H1 (cell line): ENCODE measurements around the gene NAA20. TPM values are rescaled to one million over a fixed set of nuclear protein-coding genes. Genes with fewer than 3 reads are reported as not detected.

Experiments
- CTCF ChIA-PET: fragments of 300-600 bp; sonication (Branson Sonifier 250); formaldehyde crosslinking; loops from one replicate; lab custom pipeline; 2021; ENCODE audit not compliant: partially characterized antibody; lab: Charles Lee
- POLR2A ChIA-PET: fragments of 300-600 bp; sonication (Branson Sonifier 250); formaldehyde crosslinking; loops from one replicate; lab custom pipeline; 2021; ENCODE audit warnings: inconsistent platforms; ENCODE audit not compliant: partially characterized antibody; lab: Charles Lee
- DNase-seq, 2 experiments: peaks; one replicate each; pipeline versions ENCODE4 v3.0.0 to v3.0.0-alpha.2; 2010 to 2022; ENCODE audit warnings: low spot score in 2 of 2, low read depth in 1 of 2, mixed read lengths in 1 of 2
- FAIRE-seq: peaks from 2 replicates; lab custom pipeline; 2011; peaks lifted over from hg19 to GRCh38; lab: Jason Lieb, UNC
- H2AFZ ChIP-seq: 2 replicates; pipeline ENCODE4 v1.8.1; 2012; ENCODE audit warnings: low read length, inconsistent platforms
- H2AK5ac ChIP-seq: 2 replicates; pipeline ENCODE4 v1.6.1; 2013; ENCODE audit warnings: low read depth, low read length
- H2BK120ac ChIP-seq: replicated peaks from 2 replicates; pipeline ENCODE3; 2013; ENCODE audit warnings: low read depth, low read length, inconsistent platforms
- H2BK12ac ChIP-seq: 2 replicates; pipeline ENCODE4 v1.6.1; 2013; ENCODE audit warnings: low read depth, low read length
- H2BK15ac ChIP-seq: 2 replicates; pipeline ENCODE4 v1.6.1; 2013; ENCODE audit warnings: low read length
- H2BK20ac ChIP-seq: 2 replicates; pipeline ENCODE4 v1.6.1; 2013; ENCODE audit warnings: low read length
- H2BK5ac ChIP-seq: 2 replicates; pipeline ENCODE4 v1.6.1; 2013; ENCODE audit warnings: low read depth, low read length
- H3K14ac ChIP-seq: 2 replicates; pipeline ENCODE4 v1.6.1; 2013; ENCODE audit warnings: inconsistent platforms; ENCODE audit not compliant: insufficient read length
- H3K18ac ChIP-seq: 2 replicates; pipeline ENCODE4 v1.6.1; 2013; ENCODE audit warnings: low read length; ENCODE audit errors: extremely low read depth
- H3K23ac ChIP-seq: 2 replicates; pipeline ENCODE4 v1.6.1; 2013; ENCODE audit warnings: inconsistent platforms; ENCODE audit not compliant: insufficient read length
- H3K23me2 ChIP-seq: 2 replicates; pipeline ENCODE4 v1.6.1; 2013; ENCODE audit warnings: low read depth, low read length
- H3K27ac ChIP-seq: 2 replicates; pipeline ENCODE4 v1.6.1; 2011; ENCODE audit warnings: low read depth, low read length, inconsistent platforms
- H3K27me3 ChIP-seq, 4 experiments: replicated peaks in 1 of 4; 1 replicate in 1 of 4; 2 replicates in 3 of 4; pipeline versions ENCODE4 v1.6.1 to v1.8.1; 2011 to 2013; ENCODE audit warnings: low read length in 3 of 4, mild to moderate bottlenecking in 3 of 4, inconsistent platforms in 2 of 4, mixed read lengths in 2 of 4, moderate library complexity in 1 of 4; ENCODE audit not compliant: control insufficient read depth in 3 of 4, insufficient read depth in 3 of 4; ENCODE audit errors: extremely low read depth in 1 of 4
- H3K36me3 ChIP-seq, 4 experiments: 2 replicates each; pipeline versions ENCODE4 v1.6.1 to v1.8.1; 2011 to 2013; ENCODE audit warnings: mild to moderate bottlenecking in 4 of 4, low read length in 3 of 4, moderate library complexity in 2 of 4, control low read depth in 1 of 4, inconsistent platforms in 1 of 4; ENCODE audit not compliant: insufficient read depth in 4 of 4, control insufficient read depth in 2 of 4
- H3K4ac ChIP-seq: replicated peaks from 2 replicates; pipeline ENCODE3; 2013; ENCODE audit warnings: low read length, low read depth, mixed read lengths, inconsistent platforms; ENCODE audit not compliant: insufficient read length
- H3K4me1 ChIP-seq, 4 experiments: replicated peaks in 1 of 4; 1 replicate in 1 of 4; 2 replicates in 3 of 4; pipeline versions ENCODE4 v1.6.1 to v1.8.1; 2011 to 2013; ENCODE audit warnings: low read length in 3 of 4, inconsistent platforms in 2 of 4, mixed read lengths in 1 of 4; ENCODE audit not compliant: insufficient read depth in 4 of 4, control insufficient read depth in 3 of 4
- H3K4me2 ChIP-seq, 2 experiments: 2 replicates each; pipeline versions ENCODE4 v1.6.1 to v1.8.1; 2011 to 2013; ENCODE audit warnings: low read depth in 2 of 2, low read length in 2 of 2, control low read depth in 1 of 2, inconsistent platforms in 1 of 2, mild to moderate bottlenecking in 1 of 2; ENCODE audit not compliant: insufficient read depth in 1 of 2
- H3K4me3 ChIP-seq, 4 experiments: fragments of 200-600, 300-600 bp in 1 of 4; sonication (generic), shearing (Covaris generic), sonication (Bioruptor Twin) in 1 of 4; 2 replicates each; pipeline versions ENCODE4 v1.5.1 to v1.8.1; 2011 to 2016; ENCODE audit warnings: low read length in 4 of 4, low read depth in 3 of 4, control low read depth in 2 of 4, inconsistent platforms in 2 of 4, mild to moderate bottlenecking in 2 of 4, mixed read lengths in 1 of 4, moderate library complexity in 1 of 4; ENCODE audit not compliant: insufficient read depth in 2 of 4; ENCODE audit errors: extremely low read depth in 1 of 4
- H3K56ac ChIP-seq: replicated peaks from 2 replicates; pipeline ENCODE3; 2013; ENCODE audit warnings: low read depth, mild to moderate bottlenecking, mixed read lengths, low read length, inconsistent platforms; ENCODE audit not compliant: insufficient read length
- H3K79me1 ChIP-seq: 2 replicates; pipeline ENCODE4 v1.6.1; 2013; ENCODE audit warnings: low read depth, low read length, control low read depth
- H3K79me2 ChIP-seq, 2 experiments: 2 replicates each; pipeline versions ENCODE4 v1.6.1 to v1.8.1; 2012 to 2013; ENCODE audit warnings: low read length in 2 of 2, mild to moderate bottlenecking in 2 of 2, inconsistent platforms in 1 of 2; ENCODE audit not compliant: insufficient read depth in 2 of 2, control insufficient read depth in 1 of 2
- H3K9ac ChIP-seq, 4 experiments: replicated peaks in 1 of 4; 1 replicate in 1 of 4; 2 replicates in 3 of 4; pipeline versions ENCODE4 v1.6.1 to v1.8.1; 2011 to 2013; ENCODE audit warnings: low read depth in 3 of 4, low read length in 3 of 4, control low read depth in 2 of 4, mild to moderate bottlenecking in 2 of 4, moderate library complexity in 2 of 4, inconsistent platforms in 1 of 4; ENCODE audit errors: extremely low read depth in 1 of 4
- H3K9me3 ChIP-seq, 2 experiments: 2 replicates each; pipeline versions ENCODE4 v1.6.1 to v1.8.1; 2012 to 2013; ENCODE audit warnings: mild to moderate bottlenecking in 2 of 2, moderate library complexity in 2 of 2, control low read depth in 1 of 2, inconsistent platforms in 1 of 2, low read depth in 1 of 2, low read length in 1 of 2, mixed read lengths in 1 of 2; ENCODE audit not compliant: insufficient read depth in 2 of 2
- H4K20me1 ChIP-seq, 2 experiments: replicated peaks in 1 of 2; 2 replicates each; pipeline versions ENCODE3 to v1.8.1; 2011 to 2013; ENCODE audit warnings: inconsistent platforms in 2 of 2, low read length in 2 of 2, mild to moderate bottlenecking in 1 of 2; ENCODE audit not compliant: insufficient read depth in 2 of 2, control insufficient read depth in 1 of 2
- H4K5ac ChIP-seq: 2 replicates; pipeline ENCODE4 v1.6.1; 2013; ENCODE audit warnings: low read length, low read depth, mixed read lengths, inconsistent platforms; ENCODE audit not compliant: insufficient read length
- H4K8ac ChIP-seq: 2 replicates; pipeline ENCODE4 v1.8.0; 2013; ENCODE audit warnings: mild to moderate bottlenecking, moderate library complexity, low read length, inconsistent platforms; ENCODE audit not compliant: insufficient read depth; ENCODE audit errors: extremely low read depth
- H4K91ac ChIP-seq: replicated peaks from 2 replicates; pipeline ENCODE3; 2013; ENCODE audit warnings: low read length, mixed read lengths, inconsistent platforms; ENCODE audit not compliant: insufficient read length
- CHD1 ChIP-seq: IDR thresholded peaks from 2 replicates; pipeline ENCODE4 v1.6.1; 2012; ENCODE audit warnings: low read depth, low read length, improper control_type of control experiment
- CREB1 ChIP-seq: IDR thresholded peaks from 2 replicates; pipeline ENCODE4 v1.6.1; 2012; ENCODE audit warnings: inconsistent platforms
- EGR1 ChIP-seq: IDR thresholded peaks from 2 replicates; pipeline ENCODE4 v1.6.1; 2011; ENCODE audit warnings: low read depth, low read length, borderline replicate concordance
- HDAC6 ChIP-seq: IDR thresholded peaks from one replicate; pipeline ENCODE4 v1.7.1; 2012; ENCODE audit warnings: low read depth, mild to moderate bottlenecking, inconsistent platforms, low read length, moderate library complexity
- KDM1A ChIP-seq: fragments of 200-600, 300-600 bp; sonication (generic); IDR thresholded peaks from 2 replicates; pipeline ENCODE4 v1.7.1; 2016; ENCODE audit warnings: mild to moderate bottlenecking, low read length, borderline replicate concordance
- KDM4A ChIP-seq: IDR thresholded peaks from one replicate; pipeline ENCODE4 v1.7.1; 2012; ENCODE audit warnings: low read depth, mild to moderate bottlenecking, moderate library complexity, low read length, inconsistent platforms; ENCODE audit not compliant: severe bottlenecking
- NANOG ChIP-seq: IDR thresholded peaks from 2 replicates; pipeline ENCODE4 v1.6.1; 2011; ENCODE audit warnings: low read length, low read depth, mild to moderate bottlenecking, inconsistent platforms; ENCODE audit not compliant: insufficient read depth, poor library complexity, severe bottlenecking
- NRF1 ChIP-seq: IDR thresholded peaks from 2 replicates; pipeline ENCODE4 v1.6.1; 2011; ENCODE audit warnings: mild to moderate bottlenecking, low read depth, low read length, improper control_type of control experiment
- PHF8 ChIP-seq: fragments of 200-600 bp; sonication (generic); conservative IDR thresholded peaks from 2 replicates; pipeline ENCODE4 v1.7.1; 2012; ENCODE audit warnings: low read depth, mild to moderate bottlenecking, inconsistent platforms, low read length, moderate library complexity
- SRF ChIP-seq: IDR thresholded peaks from 2 replicates; pipeline ENCODE4 v1.6.1; 2011; ENCODE audit warnings: mild to moderate bottlenecking, low read depth, low read length, moderate library complexity
- TAF7 ChIP-seq: optimal IDR thresholded peaks from 2 replicates; pipeline ENCODE3; 2011; ENCODE audit warnings: low read depth, mild to moderate bottlenecking, inconsistent platforms, low read length, moderate library complexity, borderline replicate concordance
- WGBS, 2 experiments: shearing (Covaris generic) in 1 of 2; methylation state at CpG; one replicate each; pipeline versions ENCODE4 v1.1.6 to v1.1.7; 2013 to 2015; ENCODE audit warnings: low lambda C conversion rate in 2 of 2, mixed read lengths in 2 of 2, inconsistent platforms in 1 of 2, low coverage in 1 of 2, missing lambda C conversion rate in 1 of 2; ENCODE audit not compliant: insufficient replicate concordance in 2 of 2, insufficient coverage in 1 of 2, insufficient read length in 1 of 2; ENCODE audit errors: extremely low coverage in 1 of 2, missing lambda C conversion rate in 1 of 2; 5-methylcytosine and 5-hydroxymethylcytosine counted together
- polyA plus RNA-seq, 7 experiments: library from polyadenylated mRNA; depleted of rRNA in 3 of 7; stranded (reverse) in 5 of 7; unstranded in 2 of 7; fragments of >200 nt in 5 of 7; fragments of 200-250 nt in 2 of 7; gene quantifications; 1 replicate in 5 of 7; 2 replicates in 1 of 7; 4 replicates in 1 of 7; pipeline versions ENCODE4 v1.2.1 to v1.2.3, GENCODE V29; 2011 to 2013; ENCODE audit warnings: missing spikeins in 2 of 7, mixed read lengths in 2 of 7
- total RNA-seq: library from RNA; stranded (reverse); fragmentation: NEBNext Ultra II Directional; extraction: Animal tissue kit (Norgen Biotek cat#: 25700); gene quantifications from 2 replicates; pipeline ENCODE4 v1.2.1, GENCODE V29; 2021
- TF ChIP-seq, protein P1 (sequence below): IDR thresholded peaks from 2 replicates; pipeline ENCODE4 v1.6.1; 2012; ENCODE audit warnings: inconsistent platforms

The NAA20 gene
- total and polyA plus RNA-seq, 2 of the 8 experiments (the other 6 are each of a cell fraction or from before 2014, with no cell fraction given), result 21.9 to 41.1 TPM

DNA sequence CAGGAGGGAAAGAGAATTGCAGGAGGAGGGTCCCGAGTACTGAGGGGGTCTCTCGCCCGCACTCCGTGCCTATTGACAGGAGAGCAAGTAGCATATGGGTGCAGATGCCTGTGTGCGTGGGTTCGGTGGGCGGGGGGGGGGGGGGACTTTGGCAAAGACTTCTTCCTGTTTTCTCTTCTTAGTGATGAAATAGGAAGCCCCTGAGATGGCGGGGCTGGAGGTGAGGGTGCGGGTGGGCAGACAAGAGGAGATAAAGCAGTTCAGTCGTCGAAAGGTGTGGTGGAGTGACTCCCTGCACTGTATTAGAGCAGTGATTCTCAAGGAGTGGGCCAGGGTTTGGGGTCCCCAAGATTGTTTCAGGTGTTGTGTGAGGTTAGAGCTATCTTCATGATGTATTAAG lies 3.7 kb downstream of the NAA20 start:
- ChIA-PET POLR2A (interaction anchor here (1.1 to 1.5 kb wide), 2 partner anchors 8 to 18 kb away, joined by 3 read pairs; no protein-coding TSS in a partner anchor), CTCF (interaction anchor here (0.5 kb wide), 1 partner anchor 1291 kb away, joined by 4 read pairs; no protein-coding TSS in a partner anchor)

More for the DNA sequence above, 3.7 kb downstream of the NAA20 start:
- no peaks in the 10 kb centered on the region; the same call in 1 of the 2 replicates for H3K23me2 ChIP-seq
- H3K14ac ChIP-seq, result no peak overlapping the region
- H2BK5ac ChIP-seq, result no peak overlapping the region
- no peak overlapping the region for H2BK20ac ChIP-seq
- FAIRE-seq, result no peak
- H3K4ac ChIP-seq, result no peak overlapping the region
- no peak overlapping the region for H2BK12ac ChIP-seq
- peaks cover 0 to 7% (median 2%) of the 10 kb centered on the region in 4 experiments; a peak in 3 of 7 replicates for H3K4me1 ChIP-seq
- no peak overlapping the region for H3K23ac ChIP-seq
- no peak overlapping the region for H2AFZ ChIP-seq
- no peak overlapping the region for H2AK5ac ChIP-seq
- no peak overlapping the region for H3K4me2 ChIP-seq
- no peaks in the 10 kb centered on the region; a peak in 2 of 8 replicates for H3K36me3 ChIP-seq
- H4K5ac ChIP-seq, result no peak overlapping the region
- no peak overlapping the region for H2BK15ac ChIP-seq
- no peaks in the 10 kb centered on the region for H3K9me3 ChIP-seq
- H3K27ac ChIP-seq, result no peak overlapping the region
- H3K27me3 ChIP-seq, result no peaks in the 10 kb centered on the region
- no peak overlapping the region for H3K18ac ChIP-seq
- no peak overlapping the region for H4K8ac ChIP-seq
- no peak overlapping the region for H3K56ac ChIP-seq
- H3K4me3 ChIP-seq, result no peak overlapping the region
- H3K9ac ChIP-seq, result no peak overlapping the region
- H4K20me1 ChIP-seq, result peaks cover 2 to 6% of the 10 kb centered on the region in 2 experiments
- TF ChIP-seq HDAC6, result no peak
- no peak for TF ChIP-seq CHD1
- no peak for TF ChIP-seq NANOG
- no peak for TF ChIP-seq TAF7
- TF ChIP-seq NRF1, result no peak
- TF ChIP-seq KDM4A, result no peak
- TF ChIP-seq SRF, result no peak
- no peak for TF ChIP-seq KDM1A
- TF ChIP-seq EGR1, result no peak
- TF ChIP-seq, protein P1, sequence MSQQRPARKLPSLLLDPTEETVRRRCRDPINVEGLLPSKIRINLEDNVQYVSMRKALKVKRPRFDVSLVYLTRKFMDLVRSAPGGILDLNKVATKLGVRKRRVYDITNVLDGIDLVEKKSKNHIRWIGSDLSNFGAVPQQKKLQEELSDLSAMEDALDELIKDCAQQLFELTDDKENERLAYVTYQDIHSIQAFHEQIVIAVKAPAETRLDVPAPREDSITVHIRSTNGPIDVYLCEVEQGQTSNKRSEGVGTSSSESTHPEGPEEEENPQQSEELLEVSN, result no peak
- no peak for TF ChIP-seq CREB1
- no peak for TF ChIP-seq PHF8
- no peak overlapping the region for H2BK120ac ChIP-seq
- no peak for DNase-seq
- peaks cover 36% of the 10 kb centered on the region for H3K79me1 ChIP-seq
- peaks cover 13 to 76% of the 10 kb centered on the region in 2 experiments for H3K79me2 ChIP-seq
- H4K91ac ChIP-seq, result no peak overlapping the region
- 98% methylated on average over 10 of the region's 11 CpGs; no CpG with 5 or more reads in 1 of the 2 experiments for WGBS, 2 experiments
